T47D (cell line): ENCODE data around the gene MAGEA12.
"Not testable (repeated sequence)": the region's sequence is repeated elsewhere in the genome, so short reads cannot be mapped to it uniquely, and the experiment has no call there.

ENCODE experiments used
- DNase-seq, 2 experiments: peaks; one replicate each; pipeline versions ENCODE4 v3.0.0 to v3.0.0-alpha.2; 2011 to 2012; ENCODE audit warnings: low read depth in 1 of 2, low spot score in 1 of 2
- JUND ChIP-seq: IDR thresholded peaks from 2 replicates; pipeline ENCODE4 v1.6.1; 2012; ENCODE audit warnings: low read depth
- in situ Hi-C: cut with HindIII; loops from 2 replicates; pipeline ENCODE4 v1.10.0; 2016; ENCODE audit warnings: low sequenced_read_pairs, low pct_unique_long_range_greater_than_20kb

MAGEA12 gene, protein sequence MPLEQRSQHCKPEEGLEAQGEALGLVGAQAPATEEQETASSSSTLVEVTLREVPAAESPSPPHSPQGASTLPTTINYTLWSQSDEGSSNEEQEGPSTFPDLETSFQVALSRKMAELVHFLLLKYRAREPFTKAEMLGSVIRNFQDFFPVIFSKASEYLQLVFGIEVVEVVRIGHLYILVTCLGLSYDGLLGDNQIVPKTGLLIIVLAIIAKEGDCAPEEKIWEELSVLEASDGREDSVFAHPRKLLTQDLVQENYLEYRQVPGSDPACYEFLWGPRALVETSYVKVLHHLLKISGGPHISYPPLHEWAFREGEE

DNA sequence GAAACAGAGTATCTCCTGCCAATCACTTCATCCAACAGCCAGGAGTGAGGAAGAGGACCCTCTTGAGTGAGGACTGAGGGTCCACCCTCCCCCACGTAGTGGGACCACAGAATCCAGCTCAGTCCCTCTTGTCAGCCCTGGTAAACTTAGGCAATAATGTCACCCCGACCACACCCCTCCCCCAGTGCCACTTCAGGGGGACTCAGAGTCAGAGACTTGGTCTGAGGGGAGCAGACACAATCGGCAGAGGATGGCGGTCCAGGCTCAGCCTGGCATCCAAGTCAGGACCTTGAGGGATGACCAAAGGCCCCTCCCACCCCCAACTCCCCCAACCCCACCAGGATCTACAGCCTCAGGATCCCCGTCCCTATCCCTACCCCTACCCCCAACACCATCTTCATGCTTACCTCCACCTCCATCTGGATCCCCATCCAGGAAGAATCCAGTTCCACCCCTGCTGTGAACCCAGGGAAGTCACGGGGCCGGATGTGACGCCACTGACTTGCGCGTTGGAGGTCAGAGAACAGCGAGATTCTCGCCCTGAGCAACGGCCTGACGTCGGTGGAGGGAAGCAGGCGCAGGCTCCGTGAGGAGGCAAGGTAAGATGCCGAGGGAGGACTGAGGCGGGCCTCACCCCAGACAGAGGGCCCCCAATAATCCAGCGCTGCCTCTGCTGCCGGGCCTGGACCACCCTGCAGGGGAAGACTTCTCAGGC lies at the start of gene MAGEA12, which contains the start of gene CSAG1:
TSS of gene MAGEA12 (plus strand) at position 497 of the 715 bp plus-strand sequence. CDS start 2,405 bp downstream, outside the sequence.
TSS of gene CSAG1 (minus strand) at position 461 of the 715 bp plus-strand sequence. CDS start 1,261 bp downstream, outside the sequence.
- in situ Hi-C loops, result no loop called here
- no peak for TF ChIP-seq JUND
- DNase-seq, result no peak

GRCh38 chrX:152697952-152698931 lies 35.3 kb upstream of the MAGEA12 start, which contains the start of gene MAGEA3:
MAGEA3 (plus strand) TSS chrX:152698794; CDS start chrX:152700833, 2,039 bp downstream.
- DNase-seq, in situ Hi-C loops: not testable (repeated sequence)

- in situ Hi-C loops, result not testable (repeated sequence)
Measured at GRCh38 chrX:152700390-152700789, 33.2 kb upstream of the MAGEA12 start.

DNA sequence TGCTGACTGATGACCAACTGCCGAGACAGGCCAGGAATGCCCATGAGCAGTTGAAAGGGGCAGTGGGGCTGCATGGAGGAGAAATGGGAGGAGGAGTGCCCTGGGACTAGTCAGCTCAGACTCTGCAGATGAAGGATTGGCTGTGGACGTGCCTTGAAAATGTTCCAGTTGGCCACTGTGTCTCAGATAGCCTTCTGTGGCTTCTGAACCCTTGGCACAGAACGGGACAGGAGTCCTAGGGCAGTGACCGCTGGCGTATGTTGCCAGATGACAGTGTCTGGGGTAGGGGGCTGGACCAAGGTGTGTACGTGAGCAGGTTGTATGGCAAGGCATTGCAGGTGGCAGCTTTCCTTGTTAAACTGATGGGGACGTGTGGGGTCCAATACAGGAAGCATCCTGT lies 27.1 kb upstream of the MAGEA12 start:
- DNase-seq, in situ Hi-C loops: not testable (repeated sequence)

More at GRCh38 chrX:152700390-152700789, 33.2 kb upstream of the MAGEA12 start:
- not testable (repeated sequence) for DNase-seq

DNA sequence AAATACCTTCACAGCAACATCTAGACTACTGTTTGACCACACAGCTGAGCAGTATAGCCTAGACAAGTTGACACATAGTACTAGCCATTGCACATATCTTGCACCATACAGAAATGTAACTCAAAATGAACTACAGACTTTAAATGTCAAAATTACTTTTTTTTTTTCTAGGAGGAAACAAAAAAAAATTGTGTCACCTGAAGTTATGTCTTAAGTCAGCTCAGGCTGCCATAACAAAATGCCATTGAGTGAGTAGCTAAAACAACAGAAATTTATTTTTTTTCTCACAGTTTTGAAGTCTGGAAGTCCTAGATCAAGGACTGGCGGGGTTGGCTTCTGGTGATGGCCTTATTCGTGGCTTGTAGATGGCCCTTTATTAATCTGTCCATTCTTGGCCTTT lies 24.4 kb upstream of the MAGEA12 start, which contains the start of gene CSAG2:
TSS of gene CSAG2 (minus strand) at position 101 of the 400 bp plus-strand sequence. CDS start 161 bp downstream, outside the sequence.
- in situ Hi-C loops, result not testable (repeated sequence)

DNA sequence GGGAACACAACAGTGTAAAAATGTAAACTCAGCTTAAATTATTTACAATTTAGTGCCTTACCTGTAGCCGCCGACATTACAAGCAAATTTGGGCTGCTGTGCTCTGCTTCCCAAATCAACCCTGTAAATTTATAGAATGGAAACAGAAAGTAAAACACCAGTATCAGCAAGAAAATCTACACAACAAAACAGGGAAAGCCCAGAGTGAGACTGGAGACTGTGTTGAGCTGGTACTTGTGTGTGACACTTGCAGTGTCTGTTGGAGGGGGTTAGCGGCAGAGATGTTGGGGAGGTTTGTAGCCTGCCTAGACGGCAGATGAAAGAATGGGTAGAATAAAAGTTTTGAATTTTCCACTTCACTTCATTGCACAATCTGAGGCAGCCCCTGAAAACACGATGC lies 20.4 kb upstream of the MAGEA12 start:
- DNase-seq, in situ Hi-C loops: not testable (repeated sequence)

More for the DNA sequence above, 24.4 kb upstream of the MAGEA12 start, which contains the start of gene CSAG2:
- not testable (repeated sequence) for DNase-seq

GRCh38 chrX:152713815-152714787 lies 19.5 kb upstream of the MAGEA12 start, which contains the start of gene MAGEA2B:
MAGEA2B (plus strand) TSS chrX:152714628; CDS start chrX:152717107, 2,479 bp downstream.
- DNase-seq, in situ Hi-C loops: not testable (repeated sequence)

GRCh38 chrX:152725409-152725808 lies 8.1 kb upstream of the MAGEA12 start:
- DNase-seq, result no peak
- in situ Hi-C loops, result no loop called here
- TF ChIP-seq JUND, result no peak

GRCh38 chrX:152734143-152734858 lies 744 bp downstream of the MAGEA12 start:
- in situ Hi-C loops, result not testable (repeated sequence)

DNA sequence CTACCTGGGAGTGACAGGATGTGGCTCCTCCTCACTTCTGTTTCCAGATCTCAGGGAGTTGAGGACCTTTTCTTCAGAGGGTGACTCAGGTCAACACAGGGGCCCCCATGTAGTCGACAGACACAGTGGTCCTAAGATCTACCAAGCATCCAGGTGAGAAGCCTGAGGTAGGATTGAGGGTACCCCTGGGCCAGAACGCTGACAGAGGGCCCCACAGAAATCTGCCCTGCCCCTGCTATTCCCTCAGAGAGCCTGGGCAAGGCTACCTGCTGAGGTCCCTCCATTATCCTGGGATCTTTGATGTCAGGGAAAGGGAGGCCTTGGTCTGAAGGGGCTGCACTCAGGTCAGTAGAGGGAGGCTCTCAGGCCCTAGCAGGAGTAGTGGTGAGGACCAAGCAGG lies 1.5 kb downstream of the MAGEA12 start:
- no peak for TF ChIP-seq JUND
- DNase-seq, result no peak
- in situ Hi-C loops, result no loop called here

More at GRCh38 chrX:152734143-152734858, 744 bp downstream of the MAGEA12 start:
- DNase-seq, result not testable (repeated sequence)
